HG03159 (cell line): ENCODE measurements around the gene MAPK13.
"Not testable (repeated sequence)": the region's sequence is repeated elsewhere in the genome, so short reads cannot be mapped to it uniquely, and the experiment has no call there.

ENCODE experiments used
- ATAC-seq: cut with Tn5 transposase; IDR thresholded peaks from one replicate; pipeline ENCODE4 v1.9.1; 2021; ENCODE audit warnings: mild to moderate bottlenecking, moderate library complexity; ENCODE audit not compliant: unreplicated experiment

The MAPK13 gene

DNA sequence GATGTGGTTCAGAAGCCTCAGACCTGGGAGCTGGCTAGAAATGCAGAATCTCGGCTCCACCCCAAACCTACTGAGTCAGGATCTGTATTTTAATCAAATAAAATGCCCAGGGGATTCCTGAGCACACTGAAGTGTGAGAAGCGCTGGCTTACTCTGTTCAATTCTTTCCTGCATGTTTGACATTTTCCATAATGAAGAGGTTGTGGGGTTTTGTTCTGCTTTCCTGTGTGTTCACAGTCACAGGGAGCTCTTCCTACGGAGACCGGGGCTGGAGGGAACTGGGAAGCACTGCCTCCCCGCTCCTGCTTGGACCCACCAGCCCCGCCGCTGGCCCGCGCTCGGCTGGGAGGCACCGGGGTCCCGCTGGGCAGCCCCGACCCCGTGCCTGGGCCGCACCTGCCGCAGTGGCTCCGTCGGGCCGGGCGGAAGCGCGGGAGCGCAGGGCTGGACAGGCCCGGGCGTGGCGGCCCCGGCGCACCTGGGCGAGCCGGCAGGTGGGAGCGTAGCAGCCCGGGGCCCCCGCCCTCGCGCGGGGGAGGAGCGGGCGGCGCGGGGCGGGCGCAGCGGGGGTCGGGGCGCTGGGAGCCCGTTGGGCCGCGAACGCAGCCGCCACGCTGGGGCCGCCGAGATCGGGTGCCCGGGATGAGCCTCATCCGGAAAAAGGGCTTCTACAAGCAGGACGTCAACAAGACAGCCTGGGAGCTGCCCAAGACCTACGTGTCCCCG, at the start of gene MAPK13:
MAPK13 (plus strand) TSS at position 573 of the 726 bp plus-strand sequence; CDS start at position 643, 70 bp downstream.
- no peak for ATAC-seq

DNA sequence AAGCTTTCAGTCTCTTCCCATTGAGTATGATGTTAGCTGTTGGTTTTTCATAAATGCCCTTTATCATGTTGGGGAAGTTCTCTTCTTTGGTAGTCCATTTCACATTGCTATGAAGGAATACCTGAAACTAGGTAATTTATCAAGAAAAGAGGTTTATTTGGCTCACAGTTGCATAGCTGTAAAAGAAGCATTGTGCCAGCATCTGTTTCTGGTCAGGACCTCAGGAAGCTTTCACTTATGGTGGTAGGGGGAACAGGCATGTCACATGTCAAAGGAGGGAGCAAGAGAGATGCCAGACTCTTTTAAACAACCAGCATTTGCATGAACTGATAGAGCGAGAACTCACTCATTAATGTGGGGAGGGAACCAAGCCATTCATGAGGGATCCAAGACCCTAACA, 48.0 kb upstream of the MAPK13 start:
- ATAC-seq = no peak

DNA sequence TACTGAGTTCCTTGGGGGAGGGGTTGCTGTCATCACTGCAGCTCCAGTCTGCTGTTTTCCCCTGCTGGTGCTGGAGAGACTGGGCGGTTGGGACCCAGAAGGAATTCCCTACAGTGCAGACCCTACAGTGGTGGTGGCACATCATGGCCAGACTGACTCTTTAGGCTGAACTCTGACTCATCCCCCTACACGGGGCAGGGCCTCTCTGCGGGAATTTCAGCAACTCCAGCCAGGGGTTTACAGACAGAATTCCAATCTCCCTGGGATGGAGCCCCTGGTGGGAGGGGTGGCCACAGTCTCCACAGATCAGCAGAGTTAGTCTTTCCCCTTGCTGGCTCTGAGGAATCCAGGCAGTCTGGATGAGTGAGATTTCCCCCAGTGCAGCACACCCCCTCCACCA, 46.9 kb upstream of the MAPK13 start:
- ATAC-seq = no peak

DNA sequence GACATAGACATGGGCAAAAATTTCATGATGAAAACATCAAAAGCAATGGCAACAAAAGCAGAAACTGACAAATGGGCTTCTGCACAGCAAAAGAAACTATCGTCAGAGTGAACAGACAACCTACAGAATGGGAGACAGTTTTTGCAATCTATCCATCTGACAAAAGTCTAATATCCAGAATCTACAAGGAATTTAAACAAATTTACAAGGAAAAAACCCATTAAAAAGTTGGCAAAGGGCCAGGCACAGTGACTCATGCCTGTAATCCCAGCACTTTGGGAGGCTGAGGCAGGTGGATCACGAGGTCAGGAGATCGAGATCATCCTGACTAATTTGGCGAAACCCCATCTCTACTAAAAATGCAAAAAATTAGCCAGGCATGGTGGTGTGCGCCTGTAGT, 42.1 kb upstream of the MAPK13 start:
- ATAC-seq = not testable (repeated sequence)

DNA sequence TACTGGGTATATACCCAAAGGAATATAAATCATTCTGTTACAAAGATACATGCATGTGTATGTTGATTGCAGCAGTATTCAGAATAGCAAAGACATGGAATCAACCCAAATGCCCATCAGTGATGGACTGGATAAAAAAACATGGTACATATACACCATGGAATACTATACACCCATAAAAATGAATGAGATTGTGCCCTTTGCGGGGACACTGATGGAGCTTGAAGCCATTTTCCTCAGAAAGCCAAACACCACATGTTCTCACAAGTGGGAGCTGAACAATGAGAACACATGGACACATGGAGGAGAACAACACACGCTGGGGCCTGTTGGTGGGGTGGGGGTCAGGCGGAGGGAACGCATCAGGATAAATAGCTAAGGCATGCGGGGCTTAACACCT, 41.3 kb upstream of the MAPK13 start:
- no peak for ATAC-seq

DNA sequence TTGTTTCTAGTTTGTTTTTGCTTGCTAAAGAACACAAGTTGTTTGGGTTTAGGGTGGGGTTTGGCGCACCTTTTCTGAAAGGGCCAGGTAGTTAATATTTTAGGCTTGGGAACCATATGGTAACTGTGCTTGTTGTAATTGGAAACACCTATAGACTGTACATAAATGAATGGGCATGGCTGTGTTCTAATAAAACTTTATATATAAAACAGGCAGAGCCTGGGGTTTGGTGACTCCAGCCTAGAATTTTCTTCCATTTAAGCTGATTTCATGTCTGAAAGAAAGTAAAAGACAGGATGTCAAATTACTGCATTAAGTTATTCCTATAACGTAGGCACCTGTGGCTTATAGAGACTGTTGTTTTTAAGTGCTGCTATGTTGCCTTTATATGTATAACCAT, 36.1 kb upstream of the MAPK13 start:
- ATAC-seq = no peak

DNA sequence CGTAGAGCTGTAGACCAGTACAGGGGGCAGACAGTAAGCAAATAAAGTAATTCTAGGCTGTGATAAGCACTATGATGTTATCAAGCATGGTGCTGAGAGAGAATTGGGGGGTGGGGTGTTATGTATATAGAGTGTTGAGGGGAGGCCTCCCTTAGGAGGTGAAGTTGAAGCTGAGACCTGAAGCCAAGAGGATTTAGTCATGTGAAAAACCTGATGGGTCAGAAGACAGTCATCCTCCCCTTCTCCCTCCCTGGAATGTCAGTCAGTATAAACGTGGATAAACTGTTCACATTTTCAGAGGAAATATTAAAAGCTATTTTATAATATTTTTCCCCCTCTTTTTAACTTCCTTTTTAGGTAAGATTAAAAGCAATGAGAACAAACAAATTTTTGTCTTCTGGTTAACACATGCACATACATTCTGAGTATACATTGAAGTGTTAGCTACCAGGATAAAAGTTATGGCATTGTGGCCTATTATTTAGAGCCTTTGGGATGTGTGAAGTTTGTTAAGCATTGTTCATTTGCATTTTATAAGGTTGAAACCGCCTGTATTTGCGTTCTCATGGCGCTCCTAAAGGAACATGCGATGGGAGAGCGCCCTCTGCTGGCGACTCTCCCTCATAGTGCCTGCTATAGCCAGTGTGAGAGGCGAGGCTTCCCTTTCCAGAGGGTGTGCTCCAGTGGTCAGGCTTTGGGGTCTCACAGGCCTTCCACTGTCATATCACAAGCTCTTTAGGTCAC, 35.4 kb upstream of the MAPK13 start:
- no peak for ATAC-seq

DNA sequence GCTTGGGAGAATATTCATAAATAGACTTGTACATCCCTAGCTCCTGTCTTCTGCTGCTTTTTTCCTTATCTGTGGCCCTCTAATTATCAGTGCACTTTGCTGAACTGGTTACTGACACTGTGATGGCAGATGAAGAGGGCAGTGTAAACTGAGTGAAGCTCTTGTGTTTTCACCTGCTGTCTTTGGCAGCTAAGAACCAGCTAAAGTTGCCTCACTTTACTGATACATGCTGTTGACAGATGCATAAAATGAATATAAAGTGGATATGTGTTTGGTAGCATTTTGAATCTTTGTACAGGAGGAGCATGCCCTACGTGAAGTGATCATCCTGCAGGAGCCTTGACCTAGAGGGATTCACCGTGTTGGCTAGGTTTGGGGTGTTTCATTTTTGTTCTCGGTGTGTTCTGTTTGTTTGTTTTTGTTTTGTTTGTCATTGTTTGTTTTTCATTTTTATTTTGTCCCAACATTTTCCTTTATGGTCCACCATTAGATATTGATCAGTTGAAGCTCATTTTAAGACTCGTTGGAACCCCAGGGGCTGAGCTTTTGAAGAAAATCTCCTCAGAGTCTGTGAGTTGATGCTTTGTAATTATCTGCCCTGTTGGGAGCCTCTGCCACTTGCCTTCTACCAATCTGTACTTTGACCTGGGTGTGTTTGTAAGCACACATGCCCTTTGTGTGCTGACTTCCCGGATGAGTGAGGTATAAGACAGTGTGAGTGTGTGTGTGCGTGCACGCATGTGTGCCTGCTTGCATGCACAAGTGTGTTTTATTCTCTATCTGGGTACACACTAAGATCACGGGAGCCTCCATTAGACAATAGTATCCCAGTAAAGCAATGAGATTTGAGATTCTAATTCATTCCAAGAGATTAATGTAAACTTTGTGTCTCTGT, 34.6 kb upstream of the MAPK13 start:
- ATAC-seq = no peak

DNA sequence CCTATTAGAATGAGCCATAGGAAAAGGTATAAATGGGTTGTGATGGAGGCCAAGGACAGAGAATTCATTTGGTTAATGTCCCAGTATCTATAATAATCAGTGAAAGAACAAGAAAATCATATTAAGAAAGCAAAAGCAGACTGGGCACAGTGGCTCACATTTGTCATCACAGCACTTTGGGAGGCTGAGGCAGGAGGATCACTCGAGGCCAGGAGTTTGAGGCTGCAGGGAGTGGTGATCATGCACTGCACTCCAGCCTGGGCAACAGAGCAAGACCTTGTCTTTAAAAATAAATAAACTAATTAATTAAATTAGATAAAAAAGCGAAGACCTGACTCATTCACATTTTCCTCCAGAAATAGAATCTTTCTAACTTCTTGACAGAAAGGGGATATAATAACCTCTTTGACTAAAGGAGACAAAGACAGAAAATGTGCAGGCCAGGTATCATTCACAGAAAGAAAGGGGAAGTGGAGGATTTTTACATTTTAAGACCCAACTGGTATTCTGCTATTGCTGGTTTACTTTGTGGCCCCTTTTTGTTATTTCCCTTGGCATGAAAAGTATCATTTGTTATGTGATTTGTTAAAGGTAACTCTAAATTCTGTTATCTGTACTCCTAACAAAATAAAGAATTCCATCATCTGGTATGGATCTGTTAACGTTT, 31.9 kb upstream of the MAPK13 start:
- no peak for ATAC-seq

DNA sequence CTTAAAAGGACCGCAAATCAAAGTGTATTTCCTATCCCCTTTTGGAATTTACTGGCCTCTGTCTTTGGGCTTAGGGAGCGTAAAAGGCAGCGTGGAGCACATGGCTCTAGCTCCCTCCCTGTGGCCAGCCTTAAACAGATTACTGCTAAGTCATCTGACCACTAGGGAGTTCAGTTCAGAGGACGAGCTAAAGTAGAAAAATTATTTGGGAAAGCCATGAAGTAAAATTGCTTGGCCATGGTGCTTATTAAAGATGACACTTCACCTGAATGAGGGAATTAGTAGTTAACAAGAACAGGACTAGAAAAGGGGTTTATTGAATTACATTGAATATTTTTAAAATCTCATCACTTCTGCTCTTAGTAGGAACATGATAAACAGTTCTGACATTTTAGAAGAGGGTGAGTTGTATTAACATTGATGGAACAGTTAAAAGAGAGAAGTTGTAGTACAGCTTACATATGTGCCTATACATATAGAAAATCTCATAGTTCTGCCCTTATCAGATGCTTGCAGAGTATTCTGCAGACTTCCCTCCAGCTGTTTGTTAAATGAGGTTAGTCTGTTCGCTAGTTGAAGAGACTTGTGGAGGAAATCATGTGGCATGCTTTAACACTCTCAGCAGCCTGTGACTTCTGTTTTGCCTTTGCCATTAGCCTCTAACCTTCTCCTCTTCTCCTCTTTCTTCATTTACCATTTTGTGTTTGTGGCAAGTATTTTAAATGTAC, 31.2 kb upstream of the MAPK13 start:
- ATAC-seq = no peak

DNA sequence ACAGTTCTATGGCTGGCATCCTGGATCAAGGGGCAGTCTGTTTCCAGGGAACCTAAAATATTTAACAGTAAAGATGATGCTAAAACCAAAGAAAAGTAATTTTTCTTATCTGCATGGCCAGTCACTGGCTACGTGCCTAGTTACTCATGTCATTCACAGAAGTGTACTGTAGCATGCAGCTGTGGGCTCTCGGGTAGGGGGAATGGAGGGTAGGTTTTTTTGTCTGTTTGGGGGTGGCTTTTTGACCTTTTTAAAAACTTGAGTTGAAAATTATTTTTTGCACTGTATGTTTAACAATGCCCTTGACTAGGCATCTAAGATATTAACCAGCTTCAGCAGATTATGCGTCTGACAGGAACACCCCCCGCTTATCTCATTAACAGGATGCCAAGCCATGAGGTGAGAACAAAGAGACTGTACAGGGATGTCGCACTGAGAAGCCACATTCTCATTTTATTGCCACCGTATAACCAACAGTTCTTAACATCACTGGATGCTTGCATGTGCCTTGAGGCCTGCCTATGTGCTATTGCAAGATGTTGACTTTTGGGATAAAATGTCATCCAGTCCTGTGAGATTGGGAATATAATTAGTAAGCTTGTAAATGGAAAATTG, 30.3 kb upstream of the MAPK13 start:
- ATAC-seq = no peak

DNA sequence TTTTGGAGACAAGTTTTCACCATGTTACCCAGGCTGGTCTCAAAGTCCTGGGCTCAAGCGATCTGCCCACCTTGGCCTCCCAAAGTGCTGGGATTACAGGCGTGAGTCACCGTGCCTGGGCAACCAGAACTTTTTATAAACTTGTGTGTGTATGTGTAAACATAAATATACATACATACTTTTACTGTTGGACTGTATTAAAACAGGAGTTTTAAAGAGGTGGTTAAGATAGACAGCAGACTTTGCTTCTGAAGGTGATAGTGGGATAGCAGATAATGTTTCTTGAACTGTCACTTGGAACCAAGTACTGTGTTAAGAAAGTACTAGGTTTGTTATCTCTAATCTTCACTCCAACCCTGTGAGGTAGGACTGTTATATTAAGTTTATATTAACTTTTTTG, 28.6 kb upstream of the MAPK13 start:
- ATAC-seq = no peak

DNA sequence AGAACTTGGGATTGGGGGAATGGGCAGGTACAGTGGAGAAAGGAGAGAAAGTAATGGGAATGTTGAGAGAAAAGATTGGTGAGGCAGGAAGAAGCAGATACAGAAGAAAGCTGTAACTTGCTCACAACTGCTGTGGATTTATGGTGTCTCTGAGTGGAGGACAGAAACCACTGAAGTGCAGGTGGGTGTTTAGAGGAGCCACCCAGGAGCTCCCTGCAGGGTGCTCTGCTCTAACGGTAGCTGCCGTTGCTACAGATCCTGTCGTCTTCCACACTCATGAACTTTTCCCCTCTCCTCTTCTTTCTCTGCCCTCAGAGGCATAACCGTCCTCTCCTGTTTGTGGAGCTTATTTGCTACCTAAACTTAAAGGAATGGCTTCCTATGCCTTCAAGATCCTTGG, 27.5 kb upstream of the MAPK13 start:
- ATAC-seq = no peak

DNA sequence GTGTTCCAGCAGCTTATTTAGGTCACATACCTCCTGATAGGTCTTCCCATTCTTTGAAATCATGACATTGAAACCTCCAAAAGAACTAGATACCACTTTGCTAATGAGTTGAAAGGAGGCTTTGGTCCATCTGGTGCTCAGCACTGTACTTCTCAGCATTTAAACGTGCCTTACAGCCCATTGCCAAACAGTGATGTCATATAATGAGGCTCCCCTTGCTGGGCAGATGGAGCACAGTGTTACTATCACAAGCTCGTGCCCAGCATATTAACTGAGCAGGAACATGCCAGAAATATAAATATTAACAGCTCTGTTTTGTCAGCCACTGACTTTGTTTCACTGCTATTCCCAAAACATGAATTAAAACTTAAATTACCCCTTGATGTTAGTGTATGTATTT, 25.5 kb upstream of the MAPK13 start:
- no peak for ATAC-seq

DNA sequence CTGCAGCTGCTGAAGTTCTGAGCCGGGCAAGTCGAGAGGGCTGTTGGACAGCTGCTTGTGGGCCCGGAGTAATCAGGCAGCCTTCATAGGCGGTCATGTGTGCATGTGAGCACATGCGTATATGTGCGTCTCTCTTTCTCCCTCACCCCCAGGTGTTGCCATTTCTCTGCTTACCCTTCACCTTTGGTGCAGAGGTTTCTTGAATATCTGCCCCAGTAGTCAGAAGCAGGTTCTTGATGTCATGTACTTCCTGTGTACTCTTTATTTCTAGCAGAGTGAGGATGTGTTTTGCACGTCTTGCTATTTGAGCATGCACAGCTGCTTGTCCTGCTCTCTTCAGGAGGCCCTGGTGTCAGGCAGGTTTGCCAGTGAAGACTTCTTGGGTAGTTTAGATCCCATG, 21.2 kb upstream of the MAPK13 start:
- ATAC-seq = no peak

DNA sequence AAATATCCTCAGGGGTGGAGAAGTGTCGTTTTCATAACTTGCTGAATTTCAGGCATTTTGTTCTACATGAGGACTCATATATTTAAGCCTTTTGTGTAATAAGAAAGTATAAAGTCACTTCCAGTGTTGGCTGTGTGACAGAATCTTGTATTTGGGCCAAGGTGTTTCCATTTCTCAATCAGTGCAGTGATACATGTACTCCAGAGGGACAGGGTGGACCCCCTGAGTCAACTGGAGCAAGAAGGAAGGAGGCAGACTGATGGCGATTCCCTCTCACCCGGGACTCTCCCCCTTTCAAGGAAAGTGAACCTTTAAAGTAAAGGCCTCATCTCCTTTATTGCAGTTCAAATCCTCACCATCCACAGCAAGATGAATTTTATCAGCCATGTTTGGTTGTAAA, 20.3 kb upstream of the MAPK13 start:
- ATAC-seq = no peak

DNA sequence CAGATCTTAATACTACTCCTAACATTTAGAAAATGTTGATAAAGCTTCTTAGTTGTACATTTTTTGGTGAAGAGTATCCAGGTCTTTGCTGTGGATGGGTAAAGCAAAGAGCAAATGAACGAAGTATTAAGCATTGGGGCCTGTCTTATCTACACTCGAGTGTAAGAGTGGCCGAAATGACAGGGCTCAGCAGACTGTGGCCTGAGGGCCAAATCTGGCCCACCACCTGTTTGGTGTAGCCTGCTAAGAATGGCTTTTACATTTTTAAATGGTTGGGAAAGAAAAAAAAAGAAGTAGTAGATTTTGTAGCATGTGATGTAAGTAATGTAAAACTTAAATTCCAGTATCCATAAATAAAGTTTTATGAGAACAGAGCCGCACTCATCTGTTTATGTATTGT, 19.4 kb upstream of the MAPK13 start:
- ATAC-seq = no peak

DNA sequence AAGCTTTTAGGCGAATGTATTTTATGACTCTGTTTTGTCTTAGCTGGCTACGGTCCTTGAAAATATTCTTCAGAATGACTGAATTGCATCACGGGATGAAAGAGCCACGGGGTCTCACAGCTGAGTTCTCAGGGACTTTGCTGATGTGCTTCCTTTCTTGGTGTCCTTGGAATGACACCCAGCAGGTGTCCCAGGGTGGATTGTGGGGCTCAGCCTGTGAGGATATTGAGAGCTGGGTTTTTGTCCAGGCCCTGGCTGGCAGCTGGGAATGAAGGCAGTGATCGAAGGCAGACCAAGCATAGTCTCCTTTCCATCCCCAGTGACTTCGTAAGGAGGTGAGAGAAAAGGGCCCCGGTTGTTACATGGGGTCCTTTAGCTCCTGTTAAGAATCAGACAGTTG, 18.8 kb upstream of the MAPK13 start:
- ATAC-seq = no peak

DNA sequence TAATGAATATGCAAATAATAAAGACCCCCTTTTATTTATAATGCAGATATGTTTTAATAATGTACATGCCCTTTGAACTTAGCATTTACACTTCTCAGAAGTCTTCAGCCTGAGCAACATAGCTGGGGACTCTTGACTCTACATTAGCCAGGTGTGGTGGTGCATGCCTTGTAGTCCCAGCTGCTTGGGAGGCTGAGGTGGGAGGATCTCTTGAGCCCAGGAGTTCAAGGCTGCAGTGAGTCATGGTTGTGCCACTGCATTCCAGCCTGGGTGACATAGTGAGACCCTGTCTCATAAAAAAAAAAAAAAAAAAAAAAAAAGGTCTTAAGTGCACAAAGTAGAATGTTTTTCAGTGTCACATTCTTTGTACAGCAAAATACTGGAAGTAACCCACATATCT, 17.3 kb upstream of the MAPK13 start:
- no peak for ATAC-seq

DNA sequence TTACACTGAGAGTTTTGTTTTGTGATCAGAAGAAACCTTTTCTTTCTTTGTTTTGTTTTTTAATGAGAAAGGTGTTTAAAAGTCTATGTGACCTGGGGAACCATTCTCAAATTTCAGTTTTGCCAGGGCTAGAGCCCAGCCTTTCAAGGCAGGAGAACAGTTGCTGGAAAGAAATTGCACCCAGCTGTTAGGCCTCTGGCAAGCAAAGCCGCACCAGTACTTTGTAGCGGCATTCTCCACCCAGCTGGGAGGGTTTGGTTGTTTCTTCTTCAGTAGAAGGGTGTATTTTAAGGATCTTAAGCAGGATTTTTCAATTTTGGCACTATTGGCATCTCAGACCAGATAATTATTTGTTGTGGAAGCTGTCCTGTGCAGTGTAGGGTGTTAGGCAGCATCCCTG, 16.6 kb upstream of the MAPK13 start:
- ATAC-seq = no peak
